Muscle of leg (tissue), 11 donors: Measurements from ENCODE around the gene MC1R. TPM values are rescaled to one million over a fixed set of nuclear protein-coding genes. Genes with fewer than 3 reads are reported as not detected.

Experiments used
- DNase-seq: peaks from one replicate; pipeline ENCODE4 v3.0.0; 2013
- H3K27ac ChIP-seq: one replicate; pipeline ENCODE4 v1.5.1; 2013; ENCODE audit warnings: mild to moderate bottlenecking, low read length, control low read depth
- H3K27me3 ChIP-seq: one replicate; pipeline ENCODE4 v1.6.1; 2013; ENCODE audit warnings: low read length; ENCODE audit not compliant: control insufficient read depth, insufficient read depth
- H3K36me3 ChIP-seq: one replicate; pipeline ENCODE4 v1.6.1; 2013; ENCODE audit warnings: low read length; ENCODE audit not compliant: control insufficient read depth, insufficient read depth
- H3K4me1 ChIP-seq: one replicate; pipeline ENCODE4 v1.6.1; 2013; ENCODE audit warnings: low read length; ENCODE audit not compliant: control insufficient read depth, insufficient read depth
- H3K4me3 ChIP-seq: one replicate; pipeline ENCODE4 v1.5.1; 2013; ENCODE audit warnings: low read length, control low read depth
- H3K9me3 ChIP-seq: replicated peaks from 2 replicates; pipeline ENCODE4 v1.6.1; 2013; ENCODE audit warnings: low read depth, low read length; ENCODE audit not compliant: control insufficient read depth
- WGBS: methylation state at CpG from one replicate; pipeline ENCODE4 v1.1.5; 2013; ENCODE audit warnings: missing lambda C conversion rate; ENCODE audit not compliant: insufficient coverage; 5-methylcytosine and 5-hydroxymethylcytosine counted together
- polyA plus RNA-seq, 8 donors: library from polyadenylated mRNA; unstranded; fragments of 120-200 nt; gene quantifications; one replicate each; pipeline versions ENCODE4 v1.2.1 to v1.2.3, GENCODE V29; 2013; ENCODE audit warnings: inconsistent platforms in 1 of 8, low replicate concordance in 1 of 8; ENCODE audit not compliant: insufficient read length in 8 of 8, insufficient read depth in 1 of 8
- total RNA-seq: library from RNA; stranded (reverse); fragments of 120-200 nt; gene quantifications from one replicate; pipeline ENCODE4 v1.2.4, GENCODE V29; 2013

The MC1R gene
- total and polyA plus RNA-seq, 9 donors, result 1.4 to 3.4 (median 2.2) TPM

- H3K4me1 ChIP-seq, result no peaks in the 10 kb centered on the region
- DNase-seq, result no peak
- no peaks in the 10 kb centered on the region for H3K27me3 ChIP-seq
- 86% methylated on average over 6 of the region's 6 CpGs for WGBS
- no peaks in the 10 kb centered on the region for H3K9me3 ChIP-seq
- H3K4me3 ChIP-seq, result no peak overlapping the region
- H3K27ac ChIP-seq, result no peak overlapping the region
- H3K36me3 ChIP-seq, result peaks cover 63% of the 10 kb centered on the region
These were observed 37.3 kb upstream of the MC1R start for GRCh38 chr16:89881368-89881730.

DNA sequence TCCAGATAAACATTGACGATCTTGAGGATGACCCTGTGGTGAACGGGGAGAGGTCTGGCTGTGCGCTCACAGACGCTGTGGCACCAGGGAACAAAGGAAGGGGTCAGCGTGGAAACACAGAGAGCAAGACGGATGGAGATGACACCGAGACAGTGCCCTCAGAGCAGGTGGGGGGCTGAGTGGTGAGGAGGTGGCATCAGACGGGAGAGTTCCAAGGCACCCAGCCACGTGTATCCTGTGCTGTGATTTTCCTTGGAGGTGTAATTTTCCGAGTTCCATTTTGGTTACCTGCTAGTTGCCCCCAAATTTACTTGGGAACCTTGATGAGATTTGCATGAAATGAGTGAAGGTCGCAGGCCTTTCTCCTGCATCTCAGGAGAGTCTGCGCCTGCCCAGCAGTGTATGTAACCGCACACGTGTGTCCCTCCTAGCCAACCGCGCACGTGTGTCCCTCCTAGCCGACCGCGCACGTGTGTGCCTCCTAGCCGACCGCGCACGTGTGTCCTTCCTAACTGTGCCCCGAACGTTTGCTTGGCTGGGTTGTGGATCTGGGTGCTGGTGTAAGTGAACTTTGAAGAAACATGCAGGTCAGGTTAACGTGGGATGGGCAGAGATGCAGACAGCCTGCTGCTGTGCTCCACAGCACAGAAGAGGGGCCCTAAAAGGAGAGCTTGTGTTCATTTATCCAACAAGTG is 35.2 kb upstream of the MC1R start:
- Histone ChIP-seq H3K4me1 (no peaks in the 10 kb centered on the region), H3K9me3 (no peaks in the 10 kb centered on the region)

DNA sequence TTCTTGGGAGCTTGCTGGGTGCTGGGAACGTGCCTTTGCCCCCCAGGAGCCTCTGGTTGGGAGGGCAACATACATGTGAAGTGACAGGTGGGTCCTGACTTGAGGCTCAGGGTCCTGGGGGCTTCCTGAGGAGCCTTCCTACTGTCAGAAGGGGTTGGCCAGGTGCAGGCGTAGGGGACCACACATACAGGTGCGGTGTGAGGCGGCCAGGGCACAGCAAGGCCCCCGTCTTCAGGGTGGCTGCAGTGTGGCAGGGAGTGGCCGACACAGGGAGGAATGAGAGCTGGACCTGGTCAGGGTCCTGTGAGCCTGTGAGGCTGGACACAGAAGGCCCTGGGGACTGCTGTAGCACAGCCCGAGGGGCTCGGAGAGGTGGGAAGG is 34.6 kb upstream of the MC1R start:
- no peak for DNase-seq
- Histone ChIP-seq H3K27me3 (no peaks in the 10 kb centered on the region), H3K36me3 (peaks cover 80% of the 10 kb centered on the region), H3K27ac (no peak overlapping the region), H3K4me1 (no peaks in the 10 kb centered on the region), H3K4me3 (no peak overlapping the region), H3K9me3 (no peaks in the 10 kb centered on the region)
- WGBS, result 96% methylated on average over 8 of the region's 8 CpGs

More for the DNA sequence above, 35.2 kb upstream of the MC1R start:
- H3K27me3 ChIP-seq, result no peaks in the 10 kb centered on the region
- 93% methylated on average over 28 of the region's 28 CpGs for WGBS
- no peak for DNase-seq
- peaks cover 81% of the 10 kb centered on the region for H3K36me3 ChIP-seq
- H3K27ac ChIP-seq, result no peak overlapping the region
- H3K4me3 ChIP-seq, result no peak overlapping the region

GRCh38 chr16:89887243-89887642 is 31.4 kb upstream of the MC1R start:
- Histone ChIP-seq H3K36me3 (peaks cover 83% of the 10 kb centered on the region), H3K27me3 (no peaks in the 10 kb centered on the region), H3K27ac (no peak overlapping the region), H3K9me3 (no peaks in the 10 kb centered on the region), H3K4me3 (no peak overlapping the region), H3K4me1 (no peaks in the 10 kb centered on the region)
- DNase-seq, result no peak
- WGBS, result 96% methylated on average over 7 of the region's 14 CpGs

- Histone ChIP-seq H3K36me3 (peaks cover 85% of the 10 kb centered on the region), H3K27me3 (no peaks in the 10 kb centered on the region), H3K4me3 (no peak overlapping the region), H3K9me3 (no peaks in the 10 kb centered on the region), H3K27ac (no peak overlapping the region), H3K4me1 (no peaks in the 10 kb centered on the region)
- no peak for DNase-seq
- 77% methylated on average over 5 of the region's 9 CpGs for WGBS
These were observed 28.5 kb upstream of the MC1R start for GRCh38 chr16:89890200-89890599.

- no peak overlapping the region for H3K4me3 ChIP-seq
- no peaks in the 10 kb centered on the region for H3K27me3 ChIP-seq
- WGBS, result 83% methylated on average over 15 of the region's 16 CpGs
- no peak overlapping the region for H3K27ac ChIP-seq
- H3K4me1 ChIP-seq, result no peaks in the 10 kb centered on the region
- no peaks in the 10 kb centered on the region for H3K9me3 ChIP-seq
- peaks cover 84% of the 10 kb centered on the region for H3K36me3 ChIP-seq
- DNase-seq, result peak; percentile 46
These were observed 27.6 kb upstream of the MC1R start for GRCh38 chr16:89890886-89891657.

DNA sequence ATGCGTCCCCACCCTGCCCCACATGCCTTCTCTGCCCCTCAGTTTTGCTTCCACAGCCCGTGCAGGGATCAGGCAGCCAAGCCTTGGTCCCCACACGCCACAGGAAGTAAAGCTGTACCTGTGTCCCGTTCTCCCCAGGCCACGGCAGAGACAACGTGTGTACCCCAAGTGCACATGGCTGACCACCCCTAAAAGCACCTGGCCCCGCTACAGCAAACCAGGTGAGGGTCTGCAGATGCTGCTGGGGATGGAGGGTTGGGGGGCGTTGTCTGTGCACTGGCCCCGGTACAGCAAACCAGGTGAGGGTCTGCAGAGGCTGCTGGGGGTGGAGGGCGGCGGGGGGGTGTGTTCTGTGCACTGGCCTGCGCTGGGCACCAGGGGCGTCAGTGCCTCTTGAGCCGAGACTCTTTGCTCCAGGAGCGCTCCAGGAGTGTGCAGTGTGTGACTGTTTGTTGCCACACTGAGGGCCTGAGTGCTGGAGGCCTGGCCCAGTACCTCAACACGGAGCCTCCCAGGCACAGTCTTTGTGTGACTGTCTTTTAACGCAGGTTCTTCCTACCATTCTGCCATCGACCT is 26.5 kb upstream of the MC1R start:
- no peak for DNase-seq
- Histone ChIP-seq H3K27me3 (no peaks in the 10 kb centered on the region), H3K9me3 (no peaks in the 10 kb centered on the region), H3K4me3 (no peak overlapping the region), H3K36me3 (peaks cover 86% of the 10 kb centered on the region), H3K4me1 (no peaks in the 10 kb centered on the region), H3K27ac (no peak overlapping the region)
- 89% methylated on average over 11 of the region's 18 CpGs for WGBS

GRCh38 chr16:89892635-89893034 is 26.0 kb upstream of the MC1R start:
- Histone ChIP-seq H3K9me3 (no peaks in the 10 kb centered on the region), H3K4me1 (no peaks in the 10 kb centered on the region), H3K27me3 (no peaks in the 10 kb centered on the region), H3K4me3 (no peak overlapping the region), H3K27ac (no peak overlapping the region), H3K36me3 (peaks cover 86% of the 10 kb centered on the region)
- no peak for DNase-seq
- WGBS, result 94% methylated on average over 7 of the region's 9 CpGs

DNA sequence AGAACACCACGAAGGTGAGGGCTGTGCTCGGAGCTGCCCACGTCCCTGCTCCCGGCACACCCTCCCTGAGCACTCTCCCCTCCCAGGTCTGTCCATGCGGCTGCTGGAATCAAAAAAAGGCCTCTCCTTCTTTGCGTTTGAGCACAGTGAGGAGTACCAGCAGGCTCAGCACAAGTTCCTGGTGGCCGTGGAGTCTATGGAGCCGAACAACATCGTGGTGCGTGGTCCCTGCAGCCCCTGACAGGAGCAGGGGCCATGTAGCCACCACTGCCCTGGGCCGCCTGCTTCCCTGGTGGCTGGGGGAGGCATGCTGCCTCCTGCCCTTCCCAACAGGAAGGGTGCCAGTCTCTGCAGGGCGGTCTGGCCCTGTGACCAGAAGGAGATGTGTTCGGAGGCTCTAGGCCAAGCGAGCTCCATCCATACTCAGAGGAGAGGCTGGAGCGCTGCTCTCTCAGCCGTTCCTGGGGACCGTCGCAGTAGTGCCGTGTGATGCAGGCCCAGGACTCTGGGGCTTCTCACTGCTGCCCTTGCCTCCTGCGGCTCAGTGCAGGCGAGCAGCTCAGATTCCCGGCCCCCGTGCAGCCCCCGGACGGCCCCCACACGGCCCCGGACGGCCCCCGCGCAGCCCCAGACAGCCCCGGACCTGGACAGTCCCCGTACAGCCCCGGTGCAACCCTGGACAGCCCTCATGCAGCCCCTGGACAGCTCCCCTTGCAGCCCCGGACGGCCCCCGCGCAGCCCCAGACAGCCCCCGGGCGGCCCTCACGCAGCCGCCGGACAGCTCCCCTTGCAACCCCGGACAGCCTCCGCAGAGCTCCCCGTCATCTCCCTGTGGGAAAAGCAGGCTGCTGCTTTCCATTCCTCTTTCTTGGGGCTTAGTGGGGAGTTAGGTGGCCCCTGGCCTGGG is 24.8 kb upstream of the MC1R start:
- Histone ChIP-seq H3K9me3 (no peaks in the 10 kb centered on the region), H3K36me3 (peaks cover 86% of the 10 kb centered on the region), H3K4me3 (no peak overlapping the region), H3K27ac (no peak overlapping the region), H3K4me1 (no peaks in the 10 kb centered on the region), H3K27me3 (no peaks in the 10 kb centered on the region)
- 90% methylated on average over 41 of the region's 45 CpGs for WGBS
- no peak for DNase-seq
